HepG2 (cell line): ENCODE measurements around the gene PODXL. TPM values are rescaled to one million over a fixed set of nuclear protein-coding genes. Genes with fewer than 3 reads are reported as not detected.

Experiments
- ATAC-seq: fragments of 200-7000 bp; cut with Tn5 transposase; 3 replicates; pipeline ENCODE4 v1.9.1; 2020; ENCODE audit warnings: mild to moderate bottlenecking, moderate library complexity
- BruUV-seq: library from RNA; stranded (reverse); fragments of 400-500 nt; replicated peaks from 2 replicates; lab custom pipeline; 2021; lab: Mats Ljungman, UMichigan
- CTCF ChIA-PET: fragments of 300-600 bp; formaldehyde crosslinking; extraction: SDS; loops from one replicate; lab custom pipeline; 2021; ENCODE audit warnings: low total read pairs, inconsistent platforms, low intra/inter-chr PET ratio; lab: Yijun Ruan, JAX
- POLR2A ChIA-PET: fragments of 350-600 bp; sonication (Branson Sonifier 250); formaldehyde crosslinking; loops from one replicate; lab custom pipeline; 2020; ENCODE audit warnings: antibody characterized with exemption, inconsistent platforms; lab: Yijun Ruan, JAX
- DNase-seq: peaks from one replicate; pipeline ENCODE4 v3.0.0-alpha.2; 2015; ENCODE audit warnings: low spot score
- FAIRE-seq: peaks from 3 replicates; lab custom pipeline; 2011; peaks lifted over from hg19 to GRCh38; lab: Jason Lieb, UNC
- H2AFZ ChIP-seq: one replicate; pipeline ENCODE4 v1.6.1; 2011; ENCODE audit warnings: low read length, inconsistent platforms
- H3K27ac ChIP-seq: fragments of 300-600 bp; 3 replicates; pipeline ENCODE4 v1.8.0; 2011; ENCODE audit warnings: mixed run types, mild to moderate bottlenecking, mixed read lengths, low read length, inconsistent platforms; ENCODE audit not compliant: insufficient read depth; ENCODE audit errors: extremely low read length
- H3K27me3 ChIP-seq, 2 experiments: fragments of 200-600 bp in 1 of 2; 2 replicates in 1 of 2; 3 replicates in 1 of 2; pipeline versions ENCODE4 v1.6.0 to v1.8.0; 2011; ENCODE audit warnings: low read length in 2 of 2, mild to moderate bottlenecking in 2 of 2, moderate library complexity in 2 of 2, inconsistent platforms in 1 of 2; ENCODE audit not compliant: insufficient read depth in 2 of 2, control insufficient read depth in 1 of 2
- H3K36me3 ChIP-seq, 2 experiments: fragments of 200-600 bp in 1 of 2; replicated peaks in 1 of 2; 2 replicates in 1 of 2; 3 replicates in 1 of 2; pipeline versions ENCODE4 v1.5.1 to v1.8.0; 2011; ENCODE audit warnings: low read length in 2 of 2, inconsistent platforms in 1 of 2; ENCODE audit not compliant: insufficient read depth in 2 of 2, control insufficient read depth in 1 of 2
- H3K4me1 ChIP-seq: 2 replicates; pipeline ENCODE4 v1.5.1; 2012; ENCODE audit warnings: low read length, inconsistent platforms; ENCODE audit not compliant: insufficient read depth
- H3K4me2 ChIP-seq: 2 replicates; pipeline ENCODE4 v1.6.0; 2011; ENCODE audit warnings: low read depth, low read length, inconsistent platforms
- H3K4me3 ChIP-seq, 3 experiments: fragments of 200-600 bp in 1 of 3; sonication (generic), shearing (Covaris generic) in 1 of 3; replicated peaks in 1 of 3; 2 replicates each; pipeline ENCODE4 v1.5.1; 2011 to 2016; ENCODE audit warnings: low read length in 3 of 3, inconsistent platforms in 2 of 3, low read depth in 2 of 3, mild to moderate bottlenecking in 2 of 3, control low read depth in 1 of 3, mixed read lengths in 1 of 3; ENCODE audit not compliant: insufficient read depth in 1 of 3
- H3K79me2 ChIP-seq: one replicate; pipeline ENCODE4 v1.6.1; 2011; ENCODE audit warnings: low read length, inconsistent platforms; ENCODE audit not compliant: insufficient read depth
- H3K9ac ChIP-seq: 2 replicates; pipeline ENCODE4 v1.6.0; 2011; ENCODE audit warnings: mild to moderate bottlenecking, low read depth, low read length, inconsistent platforms; ENCODE audit not compliant: insufficient read depth
- H3K9me3 ChIP-seq: 2 replicates; pipeline ENCODE4 v1.5.1; 2012; ENCODE audit warnings: mild to moderate bottlenecking, low read length
- H4K20me1 ChIP-seq: 2 replicates; pipeline ENCODE4 v1.6.0; 2011; ENCODE audit warnings: inconsistent platforms, mild to moderate bottlenecking, low read length, moderate library complexity; ENCODE audit not compliant: insufficient read depth
- CHD4 ChIP-seq: fragments of 200-600 bp; sonication (generic); IDR thresholded peaks from 2 replicates; pipeline ENCODE4 v1.7.0; 2017; ENCODE audit warnings: mild to moderate bottlenecking, low read length, borderline replicate concordance
- GABPA ChIP-seq, 2 experiments: IDR thresholded peaks; 2 replicates each; pipeline ENCODE4 v1.6.1; 2011 to 2016; ENCODE audit warnings: low read depth in 2 of 2, low read length in 1 of 2, missing biosample characterization in 1 of 2, missing genetic modification characterization in 1 of 2
- GFI1 ChIP-seq: sonication (generic); formaldehyde crosslinking; IDR thresholded peaks from 2 replicates; pipeline ENCODE4 v1.5.0; 2020; ENCODE audit warnings: missing genetic modification reagents, mild to moderate bottlenecking, borderline replicate concordance
- MTF1 ChIP-seq: sonication (generic); formaldehyde crosslinking; IDR thresholded peaks from 2 replicates; pipeline ENCODE4 v1.5.0; 2020; ENCODE audit warnings: missing genetic modification reagents
- POGZ ChIP-seq: sonication (generic); formaldehyde crosslinking; IDR thresholded peaks from 2 replicates; pipeline ENCODE4 v1.4.0; 2020; ENCODE audit warnings: mild to moderate bottlenecking, missing genetic modification reagents
- RBM39 ChIP-seq: fragments of 200-400 bp; formaldehyde crosslinking; IDR thresholded peaks from one replicate; pipeline ENCODE4 v1.6.1; 2018; ENCODE audit warnings: antibody characterized with exemption, mild to moderate bottlenecking, low read depth, low read length; ENCODE audit not compliant: poor library complexity, severe bottlenecking
- SP2 ChIP-seq: sonication (generic); formaldehyde crosslinking; IDR thresholded peaks from 2 replicates; pipeline ENCODE4 v1.5.1; 2020; ENCODE audit warnings: mild to moderate bottlenecking, missing genetic modification reagents
- THAP11 ChIP-seq: IDR thresholded peaks from 2 replicates; pipeline ENCODE4 v1.6.1; 2016; ENCODE audit warnings: missing biosample characterization, missing genetic modification reagents
- ZNF556 ChIP-seq: sonication (generic); formaldehyde crosslinking; IDR thresholded peaks from 2 replicates; pipeline ENCODE4 v1.4.0; 2020; ENCODE audit warnings: mild to moderate bottlenecking, missing genetic modification reagents, borderline replicate concordance
- ZNF577 ChIP-seq: sonication (generic); formaldehyde crosslinking; IDR thresholded peaks from 2 replicates; pipeline ENCODE4 v1.4.0; 2020; ENCODE audit warnings: mild to moderate bottlenecking, low read depth, missing genetic modification reagents, borderline replicate concordance
- ZNF672 ChIP-seq: sonication (generic); formaldehyde crosslinking; IDR thresholded peaks from 2 replicates; pipeline ENCODE4 v1.8.1; 2022; ENCODE audit warnings: missing genetic modification reagents
- ZNF784 ChIP-seq: sonication (generic); formaldehyde crosslinking; IDR thresholded peaks from 2 replicates; pipeline ENCODE4 v1.5.1; 2020; ENCODE audit warnings: missing genetic modification reagents, mild to moderate bottlenecking, borderline replicate concordance
- ZNF83 ChIP-seq: sonication (generic); formaldehyde crosslinking; IDR thresholded peaks from 2 replicates; pipeline ENCODE4 v1.4.0; 2020; ENCODE audit warnings: missing genetic modification reagents, mild to moderate bottlenecking, borderline replicate concordance
- whole genome bisulfite sequencing: methylation state at CpG from one replicate; pipeline ENCODE4 v1.1.6; 2017; ENCODE audit warnings: low lambda C conversion rate; 5-methylcytosine and 5-hydroxymethylcytosine counted together
- in situ Hi-C: cut with HindIII; loops from 2 replicates; pipeline ENCODE4 v1.10.0; 2017; ENCODE audit warnings: low pct_unique_long_range_greater_than_20kb; ENCODE audit not compliant: extremely low pct_ligation_motif_present
- intact Hi-C: fragments of 100-400 bp; cut with micrococcal nuclease; formaldehyde crosslinking; loops from one replicate; pipeline ENCODE4 v1.10.0; 2022; ENCODE audit not compliant: unreplicated experiment
- polyA plus RNA-seq, 8 experiments: library from polyadenylated mRNA; depleted of rRNA in 3 of 8; stranded (reverse) in 7 of 8; unstranded in 1 of 8; fragments of >200 nt; fragmentation: Illumina TruSeq in 4 of 8; extraction: Trizol in 4 of 8; gene quantifications; 2 replicates each; pipeline versions ENCODE4 v1.2.1 to v1.2.3, GENCODE V29; 2011 to 2016; ENCODE audit warnings: low read depth in 4 of 8, missing spikeins in 1 of 8, mixed read lengths in 1 of 8; ENCODE audit not compliant: insufficient read depth in 1 of 8
- total RNA-seq, 5 experiments: library from RNA; depleted of rRNA; stranded (reverse); fragments of >200 nt; fragmentation: Illumina TruSeq; extraction: Trizol; gene quantifications; 2 replicates each; pipeline ENCODE4 v1.2.3, GENCODE V29; 2016; ENCODE audit warnings: low read depth in 1 of 5
- TF ChIP-seq, protein P1 (sequence below): sonication (generic); formaldehyde crosslinking; IDR thresholded peaks from 2 replicates; pipeline ENCODE4 v1.4.0; 2020; ENCODE audit warnings: low read depth, mild to moderate bottlenecking, missing genetic modification reagents
- TF ChIP-seq, protein P2 (sequence below), 2 experiments: sonication (generic) in 1 of 2; formaldehyde crosslinking in 1 of 2; IDR thresholded peaks; 2 replicates each; pipeline versions ENCODE4 v1.4.0 to v1.6.1; 2016 to 2020; ENCODE audit warnings: borderline replicate concordance in 1 of 2, low read depth in 1 of 2, mild to moderate bottlenecking in 1 of 2, missing genetic modification reagents in 1 of 2

Gene PODXL
- total and polyA plus RNA-seq, 2 of the 13 experiments (the other 11 are each of a cell fraction or from before 2014, with no cell fraction given): 0.22 to 0.54 TPM

DNA sequence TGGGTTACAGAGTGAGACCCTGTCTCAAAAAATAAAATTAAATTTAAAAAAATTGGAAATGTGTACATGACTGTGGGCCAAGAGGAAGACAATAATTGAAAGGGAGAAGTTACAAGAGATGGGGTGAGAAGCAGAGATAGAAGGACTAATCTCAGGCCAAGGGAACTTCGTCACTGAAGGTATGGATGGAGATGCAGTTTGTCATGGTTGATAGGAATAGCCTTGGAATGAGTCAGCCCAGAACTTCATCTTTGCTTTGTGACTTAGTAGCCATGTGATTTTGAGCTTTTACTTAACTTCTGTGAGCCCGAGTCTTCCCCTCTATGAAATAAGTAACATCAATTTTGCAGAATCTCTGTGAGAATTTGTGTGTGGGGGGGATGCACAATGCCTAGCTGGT lies 6.5 kb upstream of the PODXL start:
- no TSS peak for BruUV-seq
- H3K4me1 ChIP-seq: peaks cover under 1% of the 10 kb centered on the region; the same call in 1 of the 2 replicates
- no peak for ATAC-seq
- in situ Hi-C loops (no loop called here), intact Hi-C loops (no loop called here)
- H3K4me3 ChIP-seq: no peak overlapping the region
- H2AFZ ChIP-seq: no peak overlapping the region
- H3K36me3 ChIP-seq: no peaks in the 10 kb centered on the region
- no peak for FAIRE-seq
- no peaks in the 10 kb centered on the region for H3K9me3 ChIP-seq
- H3K4me2 ChIP-seq: no peak overlapping the region
- H3K79me2 ChIP-seq: no peaks in the 10 kb centered on the region
- ChIA-PET POLR2A (no interaction called here), CTCF (no interaction called here)
- H3K27me3 ChIP-seq: peaks cover 2 to 21% of the 10 kb centered on the region in 2 experiments; a peak in 3 of 5 replicates
- no peak for DNase-seq
- WGBS: 0% methylated on average over 2 of the region's 2 CpGs
- no peaks in the 10 kb centered on the region for H4K20me1 ChIP-seq
- no peak overlapping the region for H3K9ac ChIP-seq
- H3K27ac ChIP-seq: no peak overlapping the region
- TF ChIP-seq ZNF556 (CRISPR knock-in tag) (no peak), MTF1 (CRISPR knock-in tag) (no peak), CHD4 (no peak), SP2 (CRISPR knock-in tag) (no peak), ZNF83 (no peak), ZNF672 (no peak), ZNF577 (CRISPR knock-in tag) (no peak), GFI1 (CRISPR knock-in tag) (no peak), ZNF784 (no peak), POGZ (CRISPR knock-in tag) (no peak), GABPA (IDR thresholded peaks at IDR 0.05; ENCODE audit: low read depth, low read length) (no peak), GABPA (CRISPR knock-in tag; IDR thresholded peaks at IDR 0.05; ENCODE audit: low read depth) (no peak), THAP11 (CRISPR knock-in tag) (no peak), RBM39 (no peak)
- TF ChIP-seq, protein P1, sequence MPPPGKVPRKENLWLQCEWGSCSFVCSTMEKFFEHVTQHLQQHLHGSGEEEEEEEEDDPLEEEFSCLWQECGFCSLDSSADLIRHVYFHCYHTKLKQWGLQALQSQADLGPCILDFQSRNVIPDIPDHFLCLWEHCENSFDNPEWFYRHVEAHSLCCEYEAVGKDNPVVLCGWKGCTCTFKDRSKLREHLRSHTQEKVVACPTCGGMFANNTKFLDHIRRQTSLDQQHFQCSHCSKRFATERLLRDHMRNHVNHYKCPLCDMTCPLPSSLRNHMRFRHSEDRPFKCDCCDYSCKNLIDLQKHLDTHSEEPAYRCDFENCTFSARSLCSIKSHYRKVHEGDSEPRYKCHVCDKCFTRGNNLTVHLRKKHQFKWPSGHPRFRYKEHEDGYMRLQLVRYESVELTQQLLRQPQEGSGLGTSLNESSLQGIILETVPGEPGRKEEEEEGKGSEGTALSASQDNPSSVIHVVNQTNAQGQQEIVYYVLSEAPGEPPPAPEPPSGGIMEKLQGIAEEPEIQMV (CRISPR knock-in tag): no peak
- TF ChIP-seq, protein P2, sequence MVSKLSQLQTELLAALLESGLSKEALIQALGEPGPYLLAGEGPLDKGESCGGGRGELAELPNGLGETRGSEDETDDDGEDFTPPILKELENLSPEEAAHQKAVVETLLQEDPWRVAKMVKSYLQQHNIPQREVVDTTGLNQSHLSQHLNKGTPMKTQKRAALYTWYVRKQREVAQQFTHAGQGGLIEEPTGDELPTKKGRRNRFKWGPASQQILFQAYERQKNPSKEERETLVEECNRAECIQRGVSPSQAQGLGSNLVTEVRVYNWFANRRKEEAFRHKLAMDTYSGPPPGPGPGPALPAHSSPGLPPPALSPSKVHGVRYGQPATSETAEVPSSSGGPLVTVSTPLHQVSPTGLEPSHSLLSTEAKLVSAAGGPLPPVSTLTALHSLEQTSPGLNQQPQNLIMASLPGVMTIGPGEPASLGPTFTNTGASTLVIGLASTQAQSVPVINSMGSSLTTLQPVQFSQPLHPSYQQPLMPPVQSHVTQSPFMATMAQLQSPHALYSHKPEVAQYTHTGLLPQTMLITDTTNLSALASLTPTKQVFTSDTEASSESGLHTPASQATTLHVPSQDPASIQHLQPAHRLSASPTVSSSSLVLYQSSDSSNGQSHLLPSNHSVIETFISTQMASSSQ (IDR thresholded peaks at IDR 0.05; ENCODE audit: low read depth): no peak
- TF ChIP-seq, protein P2 (CRISPR knock-in tag; IDR thresholded peaks at IDR 0.05; ENCODE audit: borderline replicate concordance): no peak
